GM18502 (cell line): ENCODE data around the gene TREH.

ENCODE experiments used
- ATAC-seq: cut with Tn5 transposase; IDR thresholded peaks from one replicate; pipeline ENCODE4 v1.9.1; 2021; ENCODE audit warnings: mild to moderate bottlenecking; ENCODE audit not compliant: unreplicated experiment, poor library complexity

Gene TREH

DNA sequence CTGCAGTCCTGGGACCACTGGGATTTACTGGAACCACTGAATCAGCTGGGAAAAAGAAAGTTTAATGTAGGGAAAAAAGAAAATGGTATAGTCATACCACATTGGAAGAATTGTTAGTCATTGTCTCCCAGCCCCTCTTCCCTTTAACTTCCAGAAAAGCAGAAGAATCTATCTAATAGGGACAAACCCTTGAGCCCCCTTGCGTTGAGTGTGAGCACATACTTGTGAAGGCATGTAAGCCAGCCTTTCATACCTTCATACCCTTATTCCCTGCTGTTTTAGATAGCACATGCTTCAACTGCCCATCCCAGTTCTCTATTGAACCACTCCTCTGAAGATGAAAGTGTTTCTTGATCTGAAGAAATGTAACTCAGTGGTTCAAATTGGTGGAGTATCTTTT is 6.6 kb downstream of the TREH start:
- no peak for ATAC-seq

DNA sequence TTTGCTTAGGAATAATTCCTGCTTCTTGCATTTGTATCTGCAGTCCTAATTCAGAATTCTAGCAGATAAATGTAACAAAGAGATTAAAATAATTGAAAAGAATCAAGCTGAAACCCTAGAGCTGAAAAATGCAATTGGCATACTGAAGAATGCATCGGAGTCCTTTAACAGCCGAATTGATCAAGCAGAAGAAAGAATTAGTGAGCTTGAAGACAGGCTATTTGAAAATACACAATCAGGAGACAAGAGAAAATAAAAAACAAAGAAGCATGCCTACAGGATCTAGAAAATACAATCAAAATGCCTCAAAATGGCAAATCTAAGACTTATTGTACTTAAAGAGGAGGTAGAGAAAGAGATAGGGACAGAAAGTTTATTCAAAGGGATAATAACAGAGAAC is 8.2 kb downstream of the TREH start:
- ATAC-seq = no peak

- no peak for ATAC-seq
Measured at GRCh38 chr11:118670063-118670462, 9.4 kb downstream of the TREH start.

- ATAC-seq = no peak
Measured at GRCh38 chr11:118666371-118666770, 13.1 kb downstream of the TREH start.

GRCh38 chr11:118663902-118664301 is 15.5 kb downstream of the TREH start:
- no peak for ATAC-seq

DNA sequence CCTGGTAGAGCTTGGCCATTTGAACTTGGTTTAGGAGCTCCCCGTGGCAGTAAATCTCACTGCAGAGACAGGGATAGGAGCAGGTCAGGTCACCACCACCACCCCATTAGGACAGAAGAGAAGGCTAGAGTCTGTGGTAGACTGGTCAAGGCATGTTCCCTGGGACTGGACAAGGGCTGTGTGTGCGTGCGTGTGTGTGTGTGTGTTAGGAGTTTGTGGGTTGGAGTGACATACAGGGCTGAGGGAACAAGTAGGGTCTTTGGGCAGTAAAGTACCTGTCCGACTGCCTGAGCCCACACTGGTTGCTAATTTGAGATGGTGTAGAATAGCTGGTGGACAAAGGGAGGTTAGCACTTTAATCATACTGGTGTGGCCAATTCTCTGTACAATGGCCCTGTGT is 16.1 kb downstream of the TREH start:
- no peak for ATAC-seq

GRCh38 chr11:118662401-118663271 is 16.8 kb downstream of the TREH start:
- ATAC-seq = no peak

GRCh38 chr11:118661425-118662301 is 17.8 kb downstream of the TREH start:
- no peak for ATAC-seq

GRCh38 chr11:118660681-118661424 is 18.6 kb downstream of the TREH start:
- no peak for ATAC-seq

GRCh38 chr11:118659953-118660680 is 19.3 kb downstream of the TREH start:
- no peak for ATAC-seq

GRCh38 chr11:118659314-118659952 is 20.0 kb downstream of the TREH start:
- ATAC-seq = peak; percentile 76

DNA sequence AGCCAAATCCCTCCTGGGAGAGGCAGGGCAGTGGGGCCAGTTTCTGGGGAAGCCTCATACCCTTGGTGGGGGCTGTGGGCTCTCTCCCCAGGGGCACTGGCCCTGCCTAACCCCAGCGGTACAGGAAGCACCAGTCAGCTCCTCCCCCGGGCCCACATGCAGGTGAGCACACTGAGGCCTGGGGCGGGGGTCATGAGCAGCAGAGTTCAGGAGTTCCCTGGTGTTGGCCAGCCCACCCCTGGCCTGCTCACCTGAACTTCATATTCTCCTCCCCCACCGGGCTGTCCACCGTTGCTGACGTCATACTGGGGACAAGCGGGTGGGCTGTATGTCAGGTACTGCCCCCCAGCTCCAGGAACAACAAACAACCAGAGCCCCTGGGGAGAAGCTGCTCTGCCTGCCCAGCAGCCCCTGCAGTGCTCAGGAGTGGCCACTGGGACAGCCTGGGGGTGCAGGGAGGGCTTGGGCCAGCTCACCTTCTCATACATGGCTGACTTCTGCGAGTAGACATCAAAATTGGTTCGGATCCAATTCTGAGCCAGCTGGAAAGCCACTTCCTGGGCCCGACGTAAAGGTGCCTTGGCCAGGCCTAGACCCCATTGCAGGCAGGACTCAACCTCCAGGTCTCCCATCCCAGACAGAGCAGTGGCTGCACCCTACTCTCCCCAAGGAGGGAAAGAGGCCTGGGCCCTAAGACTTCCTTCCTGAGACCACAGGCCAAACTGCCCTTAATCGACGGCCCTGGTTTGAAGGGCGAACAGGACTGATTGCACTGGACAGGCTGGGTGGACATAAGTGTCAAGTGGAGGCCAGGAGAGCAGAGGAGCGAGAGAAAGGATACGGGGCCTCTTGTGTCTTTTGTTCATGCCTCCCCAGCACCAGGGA is 20.8 kb downstream of the TREH start:
- ATAC-seq = no peak

DNA sequence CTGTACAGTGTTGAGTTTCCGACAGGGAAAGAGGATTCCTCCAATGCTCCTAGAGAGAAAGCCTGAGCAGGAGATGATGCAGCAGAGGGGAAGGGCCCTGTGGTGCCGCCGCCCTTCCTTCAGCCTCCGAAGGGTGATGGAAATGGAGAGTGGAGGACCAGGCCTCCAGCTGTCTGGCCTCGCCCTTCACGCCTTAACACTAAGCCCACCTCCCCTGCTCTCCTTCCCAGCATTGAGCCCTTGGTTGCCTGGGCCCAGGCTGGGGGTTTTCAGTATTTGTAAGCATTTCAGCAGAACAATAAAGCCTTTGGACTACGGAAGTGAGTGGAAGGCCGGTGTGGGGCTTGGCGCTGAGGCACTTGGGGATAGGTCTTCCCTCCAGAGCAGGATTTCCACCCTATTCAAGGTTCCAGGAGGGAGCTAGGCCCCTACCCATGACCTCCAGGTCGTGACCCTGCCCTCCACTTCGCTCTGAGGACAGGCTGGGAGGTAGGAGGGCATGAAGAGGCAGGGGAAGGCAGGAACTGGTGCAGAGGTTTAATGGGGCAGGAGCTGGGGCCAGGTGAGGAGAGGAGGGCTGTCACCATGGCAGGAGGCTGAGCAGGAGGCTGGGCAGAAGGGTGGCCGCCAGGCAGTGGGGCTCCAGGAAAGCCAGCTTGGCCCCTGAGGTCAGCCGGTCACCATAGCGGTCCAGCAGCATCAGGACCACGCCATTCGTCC is 21.6 kb downstream of the TREH start:
- no peak for ATAC-seq

GRCh38 chr11:118657238-118657637 is 22.2 kb downstream of the TREH start:
- no peak for ATAC-seq

- ATAC-seq = no peak
Measured at GRCh38 chr11:118656563-118657165, 22.8 kb downstream of the TREH start.

- no peak for ATAC-seq
Measured at GRCh38 chr11:118655486-118656190, 23.8 kb downstream of the TREH start.
